C4-2B (cell line): ENCODE results near the gene CXXC5.

Experiments
- ZFX ChIP-seq: fragments of 450-650 bp; IDR thresholded peaks from 2 replicates; pipeline ENCODE4 v1.6.1; 2017
- TF ChIP-seq, protein P1 (sequence below): fragments of 450-650 bp; conservative IDR thresholded peaks from 2 replicates; pipeline ENCODE4 v1.5.1; 2017; ENCODE audit warnings: mild to moderate bottlenecking

- no peak for TF ChIP-seq ZFX
- TF ChIP-seq, protein P1, sequence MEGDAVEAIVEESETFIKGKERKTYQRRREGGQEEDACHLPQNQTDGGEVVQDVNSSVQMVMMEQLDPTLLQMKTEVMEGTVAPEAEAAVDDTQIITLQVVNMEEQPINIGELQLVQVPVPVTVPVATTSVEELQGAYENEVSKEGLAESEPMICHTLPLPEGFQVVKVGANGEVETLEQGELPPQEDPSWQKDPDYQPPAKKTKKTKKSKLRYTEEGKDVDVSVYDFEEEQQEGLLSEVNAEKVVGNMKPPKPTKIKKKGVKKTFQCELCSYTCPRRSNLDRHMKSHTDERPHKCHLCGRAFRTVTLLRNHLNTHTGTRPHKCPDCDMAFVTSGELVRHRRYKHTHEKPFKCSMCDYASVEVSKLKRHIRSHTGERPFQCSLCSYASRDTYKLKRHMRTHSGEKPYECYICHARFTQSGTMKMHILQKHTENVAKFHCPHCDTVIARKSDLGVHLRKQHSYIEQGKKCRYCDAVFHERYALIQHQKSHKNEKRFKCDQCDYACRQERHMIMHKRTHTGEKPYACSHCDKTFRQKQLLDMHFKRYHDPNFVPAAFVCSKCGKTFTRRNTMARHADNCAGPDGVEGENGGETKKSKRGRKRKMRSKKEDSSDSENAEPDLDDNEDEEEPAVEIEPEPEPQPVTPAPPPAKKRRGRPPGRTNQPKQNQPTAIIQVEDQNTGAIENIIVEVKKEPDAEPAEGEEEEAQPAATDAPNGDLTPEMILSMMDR: no peak
These were observed 48.2 kb downstream of the CXXC5 start for GRCh38 chr5:139696167-139696893.
